Activated CD4-positive, alpha-beta T cell treated with anti-CD3 and anti-CD28 coated beads for 4 hours (primary cell): ENCODE measurements around the gene CLDN18.

ENCODE experiments used
- DNase-seq, 2 donors: peaks; one replicate each; pipeline ENCODE4 v3.0.0-alpha.2; 2020

Gene CLDN18

GRCh38 chr3:138027821-138028220 is 17.9 kb downstream of the CLDN18 start:
- DNase-seq, result no peak

GRCh38 chr3:138030734-138031280 is 20.8 kb downstream of the CLDN18 start:
- DNase-seq, result no peak

GRCh38 chr3:138031536-138031935 is 21.6 kb downstream of the CLDN18 start:
- DNase-seq, result no peak

GRCh38 chr3:138032567-138032966 is 22.6 kb downstream of the CLDN18 start:
- no peak for DNase-seq

GRCh38 chr3:138033202-138033691 is 23.3 kb downstream of the CLDN18 start:
- DNase-seq, result no peak

- DNase-seq, result no peak
Observed at GRCh38 chr3:138034918-138035317, 25.0 kb downstream of the CLDN18 start.

- no peak for DNase-seq
Observed at GRCh38 chr3:138036572-138036971, 26.6 kb downstream of the CLDN18 start.

GRCh38 chr3:138038725-138039462 is 28.9 kb downstream of the CLDN18 start:
- no peak for DNase-seq

GRCh38 chr3:138042043-138042442 is 32.1 kb downstream of the CLDN18 start:
- no peak for DNase-seq

GRCh38 chr3:138043266-138044029 is 33.5 kb downstream of the CLDN18 start:
- no peak for DNase-seq

GRCh38 chr3:138046085-138046484 is 36.1 kb downstream of the CLDN18 start:
- no peak for DNase-seq

- DNase-seq, result no peak
Observed at GRCh38 chr3:138046955-138047354, 37.0 kb downstream of the CLDN18 start.

- no peak for DNase-seq
Observed at GRCh38 chr3:138047596-138048158, 37.7 kb downstream of the CLDN18 start.

GRCh38 chr3:138049157-138049919 is 39.4 kb downstream of the CLDN18 start:
- DNase-seq, result no peak

GRCh38 chr3:138051947-138052802 is 42.2 kb downstream of the CLDN18 start:
- no peak for DNase-seq

- no peak for DNase-seq
Observed at GRCh38 chr3:138054057-138054456, 44.1 kb downstream of the CLDN18 start.

GRCh38 chr3:138057384-138057783 is 47.4 kb downstream of the CLDN18 start:
- DNase-seq, result no peak

- no peak for DNase-seq
Observed at GRCh38 chr3:138059261-138059660, 49.3 kb downstream of the CLDN18 start.

GRCh38 chr3:138060792-138061191 is 50.8 kb downstream of the CLDN18 start:
- no peak for DNase-seq

- DNase-seq, result no peak
Observed at GRCh38 chr3:138062037-138062436, 52.1 kb downstream of the CLDN18 start.

- no peak for DNase-seq
Observed at GRCh38 chr3:138062626-138063025, 52.7 kb downstream of the CLDN18 start.

- DNase-seq, result no peak
Observed at GRCh38 chr3:138063416-138063815, 53.5 kb downstream of the CLDN18 start.
